HepG2 (cell line): ENCODE results near the gene ANO3. TPM values are rescaled to one million over a fixed set of nuclear protein-coding genes. Genes with fewer than 3 reads are reported as not detected.

Experiments
- ATAC-seq: fragments of 200-7000 bp; cut with Tn5 transposase; 3 replicates; pipeline ENCODE4 v1.9.1; 2020; ENCODE audit warnings: mild to moderate bottlenecking, moderate library complexity
- BruUV-seq: library from RNA; stranded (reverse); fragments of 400-500 nt; replicated peaks from 2 replicates; lab custom pipeline; 2021; lab: Mats Ljungman, UMichigan
- CTCF ChIA-PET: fragments of 300-600 bp; formaldehyde crosslinking; extraction: SDS; loops from one replicate; lab custom pipeline; 2021; ENCODE audit warnings: low total read pairs, inconsistent platforms, low intra/inter-chr PET ratio; lab: Yijun Ruan, JAX
- POLR2A ChIA-PET: fragments of 350-600 bp; sonication (Branson Sonifier 250); formaldehyde crosslinking; loops from one replicate; lab custom pipeline; 2020; ENCODE audit warnings: antibody characterized with exemption, inconsistent platforms; lab: Yijun Ruan, JAX
- DNase-seq: peaks from one replicate; pipeline ENCODE4 v3.0.0-alpha.2; 2015; ENCODE audit warnings: low spot score
- FAIRE-seq: peaks from 3 replicates; lab custom pipeline; 2011; peaks lifted over from hg19 to GRCh38; lab: Jason Lieb, UNC
- H2AFZ ChIP-seq: one replicate; pipeline ENCODE4 v1.6.1; 2011; ENCODE audit warnings: low read length, inconsistent platforms
- H3K27ac ChIP-seq: fragments of 300-600 bp; 3 replicates; pipeline ENCODE4 v1.8.0; 2011; ENCODE audit warnings: mixed run types, mild to moderate bottlenecking, mixed read lengths, low read length, inconsistent platforms; ENCODE audit not compliant: insufficient read depth; ENCODE audit errors: extremely low read length
- H3K27me3 ChIP-seq, 2 experiments: fragments of 200-600 bp in 1 of 2; 2 replicates in 1 of 2; 3 replicates in 1 of 2; pipeline versions ENCODE4 v1.6.0 to v1.8.0; 2011; ENCODE audit warnings: low read length in 2 of 2, mild to moderate bottlenecking in 2 of 2, moderate library complexity in 2 of 2, inconsistent platforms in 1 of 2; ENCODE audit not compliant: insufficient read depth in 2 of 2, control insufficient read depth in 1 of 2
- H3K36me3 ChIP-seq, 2 experiments: fragments of 200-600 bp in 1 of 2; replicated peaks in 1 of 2; 2 replicates in 1 of 2; 3 replicates in 1 of 2; pipeline versions ENCODE4 v1.5.1 to v1.8.0; 2011; ENCODE audit warnings: low read length in 2 of 2, inconsistent platforms in 1 of 2; ENCODE audit not compliant: insufficient read depth in 2 of 2, control insufficient read depth in 1 of 2
- H3K4me1 ChIP-seq: 2 replicates; pipeline ENCODE4 v1.5.1; 2012; ENCODE audit warnings: low read length, inconsistent platforms; ENCODE audit not compliant: insufficient read depth
- H3K4me2 ChIP-seq: 2 replicates; pipeline ENCODE4 v1.6.0; 2011; ENCODE audit warnings: low read depth, low read length, inconsistent platforms
- H3K4me3 ChIP-seq, 3 experiments: fragments of 200-600 bp in 1 of 3; sonication (generic), shearing (Covaris generic) in 1 of 3; replicated peaks in 1 of 3; 2 replicates each; pipeline ENCODE4 v1.5.1; 2011 to 2016; ENCODE audit warnings: low read length in 3 of 3, inconsistent platforms in 2 of 3, low read depth in 2 of 3, mild to moderate bottlenecking in 2 of 3, control low read depth in 1 of 3, mixed read lengths in 1 of 3; ENCODE audit not compliant: insufficient read depth in 1 of 3
- H3K79me2 ChIP-seq: one replicate; pipeline ENCODE4 v1.6.1; 2011; ENCODE audit warnings: low read length, inconsistent platforms; ENCODE audit not compliant: insufficient read depth
- H3K9ac ChIP-seq: 2 replicates; pipeline ENCODE4 v1.6.0; 2011; ENCODE audit warnings: mild to moderate bottlenecking, low read depth, low read length, inconsistent platforms; ENCODE audit not compliant: insufficient read depth
- H3K9me3 ChIP-seq: 2 replicates; pipeline ENCODE4 v1.5.1; 2012; ENCODE audit warnings: mild to moderate bottlenecking, low read length
- H4K20me1 ChIP-seq: 2 replicates; pipeline ENCODE4 v1.6.0; 2011; ENCODE audit warnings: inconsistent platforms, mild to moderate bottlenecking, low read length, moderate library complexity; ENCODE audit not compliant: insufficient read depth
- CENPT ChIP-seq: sonication (generic); formaldehyde crosslinking; IDR thresholded peaks from 2 replicates; pipeline ENCODE4 v1.8.0; 2022; ENCODE audit warnings: low read depth, mild to moderate bottlenecking, moderate library complexity, missing genetic modification reagents
- EEA1 ChIP-seq: sonication (generic); formaldehyde crosslinking; IDR thresholded peaks from 2 replicates; pipeline ENCODE4 v1.5.1; 2020; ENCODE audit warnings: mild to moderate bottlenecking, missing genetic modification reagents, borderline replicate concordance
- HDAC1 ChIP-seq: sonication (generic); formaldehyde crosslinking; IDR thresholded peaks from 2 replicates; pipeline ENCODE4 v1.5.1; 2020; ENCODE audit warnings: mild to moderate bottlenecking, missing genetic modification reagents
- KLF16 ChIP-seq, 2 experiments: sonication (generic) in 1 of 2; formaldehyde crosslinking in 1 of 2; IDR thresholded peaks; 2 replicates each; pipeline versions ENCODE4 v1.6.1 to v1.8.0; 2016 to 2023; ENCODE audit warnings: missing genetic modification reagents in 2 of 2, missing compliant biosample characterization in 1 of 2
- MAFG ChIP-seq: sonication (generic); formaldehyde crosslinking; IDR thresholded peaks from 2 replicates; pipeline ENCODE4 v1.5.1; 2020; ENCODE audit warnings: mild to moderate bottlenecking, missing genetic modification reagents
- POLR2G ChIP-seq: fragments of 200-400 bp; formaldehyde crosslinking; IDR thresholded peaks from 2 replicates; pipeline ENCODE4 v1.6.1; 2018; ENCODE audit warnings: mild to moderate bottlenecking, low read depth, low read length, moderate library complexity
- TGIF2 ChIP-seq: IDR thresholded peaks from 2 replicates; pipeline ENCODE4 v1.6.1; 2016; ENCODE audit warnings: control low read depth, missing compliant biosample characterization
- ZBTB40 ChIP-seq, 2 experiments: fragments of 450-650 bp in 1 of 2; sonication (generic) in 1 of 2; formaldehyde crosslinking in 1 of 2; IDR thresholded peaks; 2 replicates each; pipeline versions ENCODE4 v1.6.1 to v1.8.0; 2016 to 2022; ENCODE audit warnings: antibody characterized with exemption in 1 of 2, mild to moderate bottlenecking in 1 of 2, missing genetic modification reagents in 1 of 2
- ZNF263 ChIP-seq: sonication (generic); formaldehyde crosslinking; IDR thresholded peaks from 2 replicates; pipeline ENCODE4 v1.4.0; 2020; ENCODE audit warnings: missing genetic modification reagents
- ZNF510 ChIP-seq: sonication (generic); formaldehyde crosslinking; IDR thresholded peaks from 2 replicates; pipeline ENCODE4 v1.4.0; 2020; ENCODE audit warnings: low read depth, mild to moderate bottlenecking, missing genetic modification reagents
- ZNF562 ChIP-seq: sonication (generic); formaldehyde crosslinking; IDR thresholded peaks from 2 replicates; pipeline ENCODE4 v1.8.0; 2022; ENCODE audit warnings: missing genetic modification reagents, borderline replicate concordance
- ZNF784 ChIP-seq: sonication (generic); formaldehyde crosslinking; IDR thresholded peaks from 2 replicates; pipeline ENCODE4 v1.5.1; 2020; ENCODE audit warnings: missing genetic modification reagents, mild to moderate bottlenecking, borderline replicate concordance
- ZNF816 ChIP-seq: sonication (generic); formaldehyde crosslinking; IDR thresholded peaks from 2 replicates; pipeline ENCODE4 v1.8.0; 2022; ENCODE audit warnings: missing genetic modification reagents, mild to moderate bottlenecking, borderline replicate concordance
- ZNF83 ChIP-seq: sonication (generic); formaldehyde crosslinking; IDR thresholded peaks from 2 replicates; pipeline ENCODE4 v1.4.0; 2020; ENCODE audit warnings: missing genetic modification reagents, mild to moderate bottlenecking, borderline replicate concordance
- ZSCAN29 ChIP-seq: sonication (generic); formaldehyde crosslinking; conservative IDR thresholded peaks from 2 replicates; pipeline ENCODE4 v1.4.0; 2020; ENCODE audit warnings: mild to moderate bottlenecking, missing genetic modification reagents
- WGBS: methylation state at CpG from one replicate; pipeline ENCODE4 v1.1.6; 2017; ENCODE audit warnings: low lambda C conversion rate; 5-methylcytosine and 5-hydroxymethylcytosine counted together
- in situ Hi-C: cut with HindIII; loops from 2 replicates; pipeline ENCODE4 v1.10.0; 2017; ENCODE audit warnings: low pct_unique_long_range_greater_than_20kb; ENCODE audit not compliant: extremely low pct_ligation_motif_present
- intact Hi-C: fragments of 100-400 bp; cut with micrococcal nuclease; formaldehyde crosslinking; loops from one replicate; pipeline ENCODE4 v1.10.0; 2022; ENCODE audit not compliant: unreplicated experiment
- polyA plus RNA-seq, 8 experiments: library from polyadenylated mRNA; depleted of rRNA in 3 of 8; stranded (reverse) in 7 of 8; unstranded in 1 of 8; fragments of >200 nt; fragmentation: Illumina TruSeq in 4 of 8; extraction: Trizol in 4 of 8; gene quantifications; 2 replicates each; pipeline versions ENCODE4 v1.2.1 to v1.2.3, GENCODE V29; 2011 to 2016; ENCODE audit warnings: low read depth in 4 of 8, missing spikeins in 1 of 8, mixed read lengths in 1 of 8; ENCODE audit not compliant: insufficient read depth in 1 of 8
- total RNA-seq, 5 experiments: library from RNA; depleted of rRNA; stranded (reverse); fragments of >200 nt; fragmentation: Illumina TruSeq; extraction: Trizol; gene quantifications; 2 replicates each; pipeline ENCODE4 v1.2.3, GENCODE V29; 2016; ENCODE audit warnings: low read depth in 1 of 5

Gene ANO3
- total and polyA plus RNA-seq, 2 of the 13 experiments (the other 11 are each of a cell fraction or from before 2014, with no cell fraction given) = 0.17 to 0.44 TPM

GRCh38 chr11:26607725-26608506 lies 276.0 kb downstream of the ANO3 start:
- in situ Hi-C loops = no loop called here
- H4K20me1 ChIP-seq = no peaks in the 10 kb centered on the region
- no peaks in the 10 kb centered on the region for H3K36me3 ChIP-seq
- H3K79me2 ChIP-seq = no peaks in the 10 kb centered on the region
- 17% methylated on average over 6 of the region's 7 CpGs for WGBS
- H3K4me3 ChIP-seq = no peak overlapping the region
- no peak for DNase-seq
- H3K27ac ChIP-seq = no peak overlapping the region
- H2AFZ ChIP-seq = no peak overlapping the region
- intact Hi-C loops = no loop called here
- H3K4me2 ChIP-seq = no peak overlapping the region
- H3K9me3 ChIP-seq = no peaks in the 10 kb centered on the region
- FAIRE-seq = no peak
- no peaks in the 10 kb centered on the region for H3K4me1 ChIP-seq
- no peak overlapping the region for H3K9ac ChIP-seq
- CTCF ChIA-PET = no interaction called here
- POLR2A ChIA-PET = no interaction called here
- ATAC-seq = no peak
- no TSS peak for BruUV-seq
- no peaks in the 10 kb centered on the region for H3K27me3 ChIP-seq
- no peak for TF ChIP-seq ZNF263 (CRISPR knock-in tag)
- no peak for TF ChIP-seq ZSCAN29 (CRISPR knock-in tag)
- no peak for TF ChIP-seq HDAC1 (CRISPR knock-in tag)
- TF ChIP-seq ZBTB40 (IDR thresholded peaks at IDR 0.05) = no peak
- TF ChIP-seq ZBTB40 (CRISPR knock-in tag; IDR thresholded peaks at IDR 0.05) = no peak
- TF ChIP-seq ZNF562 (CRISPR knock-in tag) = no peak
- no peak for TF ChIP-seq ZNF510 (CRISPR knock-in tag)
- TF ChIP-seq MAFG = no peak
- no peak for TF ChIP-seq ZNF816 (CRISPR knock-in tag)
- TF ChIP-seq POLR2G = no peak
- no peak for TF ChIP-seq ZNF784 (CRISPR knock-in tag)
- no peak for TF ChIP-seq KLF16 (CRISPR knock-in tag; IDR thresholded peaks at IDR 0.05)
- TF ChIP-seq CENPT = no peak
- TF ChIP-seq TGIF2 (CRISPR knock-in tag) = no peak
- TF ChIP-seq ZNF83 = no peak
- TF ChIP-seq EEA1 (CRISPR knock-in tag) = no peak
